ENCODE measurements around the gene PYGO1. TPM values are rescaled to one million over a fixed set of nuclear protein-coding genes. Genes with fewer than 3 reads are reported as not detected.

PYGO1 gene
- total RNA-seq, 1 experiment from 2014 or later, result 8.9 TPM

- no peak for DNase-seq
- Mint-ChIP-seq H3K4me1 (ENCODE audit: low read depth, unreplicated experiment) (no peaks in the 10 kb centered on the region), H3K9me3 (ENCODE audit: unreplicated experiment) (no peaks in the 10 kb centered on the region), H3K36me3 (ENCODE audit: insufficient read depth, unreplicated experiment) (no peaks in the 10 kb centered on the region), H3K27me3 (ENCODE audit: insufficient read depth, unreplicated experiment) (no peaks in the 10 kb centered on the region), H3K27ac (ENCODE audit: unreplicated experiment) (no peak overlapping the region), H3K4me3 (ENCODE audit: unreplicated experiment) (no peak overlapping the region)
- Histone ChIP-seq H3K4me1 (no peaks in the 10 kb centered on the region), H3K27me3 (replicated peaks; ENCODE audit: control insufficient read depth, insufficient read depth, low read length) (no peaks in the 10 kb centered on the region), H3K9me3 (no peaks in the 10 kb centered on the region), H3K4me3 (ENCODE audit: low read depth, low read length) (no peak overlapping the region), H3K36me3 (ENCODE audit: control insufficient read depth, insufficient read depth, low read length) (no peaks in the 10 kb centered on the region)
- intact Hi-C loops (cut with micrococcal nuclease; ENCODE audit: unreplicated experiment), result loop anchor here (5.0 kb wide), 1 partner anchor 60 kb away; the partner anchor contains the start of gene PYGO1
- no TSS peak for BruUV-seq (replicated peaks)
- CTCF ChIA-PET, result interaction anchor here (1.0 to 1.6 kb wide), 3 partner anchors 12 to 114 kb away, joined by 7 to 9 read pairs (median 8); no protein-coding TSS in a partner anchor
- POLR2A ChIA-PET, result no interaction called here
- TF ChIP-seq CTCF (IDR thresholded peaks at IDR 0.05; ENCODE audit: insufficient read depth in 1 of 2, low read depth in 1 of 2, low read length in 1 of 2, severe bottlenecking in 1 of 2, unreplicated experiment in 1 of 2), result no peak
Measured at GRCh38 chr15:55527150-55527549, 61.0 kb downstream of the PYGO1 start.

GRCh38 chr15:55526559-55527036 lies 61.5 kb downstream of the PYGO1 start:
- TF ChIP-seq CTCF (IDR thresholded peaks at IDR 0.05; ENCODE audit: insufficient read depth in 1 of 2, low read depth in 1 of 2, low read length in 1 of 2, severe bottlenecking in 1 of 2, unreplicated experiment in 1 of 2), result peak; percentile 61 to 63
- H3K9me3 ChIP-seq, result no peaks in the 10 kb centered on the region
- no peaks in the 10 kb centered on the region for H3K4me1 Mint-ChIP-seq (ENCODE audit: low read depth, unreplicated experiment)
- no peaks in the 10 kb centered on the region for H3K27me3 ChIP-seq (replicated peaks; ENCODE audit: control insufficient read depth, insufficient read depth, low read length)
- H3K36me3 Mint-ChIP-seq (ENCODE audit: insufficient read depth, unreplicated experiment), result no peaks in the 10 kb centered on the region
- peak in 1 of 2 experiments; percentile 32 for DNase-seq
- H3K4me3 ChIP-seq (ENCODE audit: low read depth, low read length), result no peak overlapping the region
- CTCF ChIA-PET, result interaction anchor here (1.0 to 1.6 kb wide), 3 partner anchors 12 to 115 kb away, joined by 7 to 9 read pairs (median 8); no protein-coding TSS in a partner anchor
- no peaks in the 10 kb centered on the region for H3K9me3 Mint-ChIP-seq (ENCODE audit: unreplicated experiment)
- POLR2A ChIA-PET, result no interaction called here
- H3K27me3 Mint-ChIP-seq (ENCODE audit: insufficient read depth, unreplicated experiment), result no peaks in the 10 kb centered on the region
- no peak overlapping the region for H3K4me3 Mint-ChIP-seq (ENCODE audit: unreplicated experiment)
- H3K36me3 ChIP-seq (ENCODE audit: control insufficient read depth, insufficient read depth, low read length), result no peaks in the 10 kb centered on the region
- H3K4me1 ChIP-seq, result no peaks in the 10 kb centered on the region
- no TSS peak for BruUV-seq (replicated peaks)
- intact Hi-C loops (cut with micrococcal nuclease; ENCODE audit: unreplicated experiment), result loop anchor here (1.0 to 5.0 kb wide), 2 partner anchors 61 to 115 kb away; partner anchors contain the start of gene PYGO1
- no peak overlapping the region for H3K27ac Mint-ChIP-seq (ENCODE audit: unreplicated experiment)

- no peak for TF ChIP-seq CTCF (IDR thresholded peaks at IDR 0.05; ENCODE audit: insufficient read depth in 1 of 2, low read depth in 1 of 2, low read length in 1 of 2, severe bottlenecking in 1 of 2, unreplicated experiment in 1 of 2)
- H3K36me3 Mint-ChIP-seq (ENCODE audit: insufficient read depth, unreplicated experiment), result no peaks in the 10 kb centered on the region
- Histone ChIP-seq H3K4me3 (ENCODE audit: low read depth, low read length) (no peak overlapping the region), H3K27me3 (replicated peaks; ENCODE audit: control insufficient read depth, insufficient read depth, low read length) (no peaks in the 10 kb centered on the region), H3K36me3 (ENCODE audit: control insufficient read depth, insufficient read depth, low read length) (no peaks in the 10 kb centered on the region), H3K4me1 (no peaks in the 10 kb centered on the region), H3K9me3 (no peaks in the 10 kb centered on the region)
- ChIA-PET CTCF (no interaction called here), POLR2A (no interaction called here)
- H3K4me1 Mint-ChIP-seq (ENCODE audit: low read depth, unreplicated experiment), result no peaks in the 10 kb centered on the region
- H3K4me3 Mint-ChIP-seq (ENCODE audit: unreplicated experiment), result no peak overlapping the region
- no peaks in the 10 kb centered on the region for H3K9me3 Mint-ChIP-seq (ENCODE audit: unreplicated experiment)
- DNase-seq, result no peak
- no TSS peak for BruUV-seq (replicated peaks)
- H3K27me3 Mint-ChIP-seq (ENCODE audit: insufficient read depth, unreplicated experiment), result no peaks in the 10 kb centered on the region
- intact Hi-C loops (cut with micrococcal nuclease; ENCODE audit: unreplicated experiment), result no loop called here
- no peak overlapping the region for H3K27ac Mint-ChIP-seq (ENCODE audit: unreplicated experiment)
Measured at GRCh38 chr15:55522742-55523450, 65.2 kb downstream of the PYGO1 start.
